HG03196 (cell line): ENCODE results near the gene RSPO1.
"Not testable (repeated sequence)": the region's sequence is repeated elsewhere in the genome, so short reads cannot be mapped to it uniquely, and the experiment has no call there.

Experiments
- ATAC-seq: cut with Tn5 transposase; IDR thresholded peaks from one replicate; pipeline ENCODE4 v1.9.1; 2021; ENCODE audit not compliant: unreplicated experiment

Gene RSPO1

DNA sequence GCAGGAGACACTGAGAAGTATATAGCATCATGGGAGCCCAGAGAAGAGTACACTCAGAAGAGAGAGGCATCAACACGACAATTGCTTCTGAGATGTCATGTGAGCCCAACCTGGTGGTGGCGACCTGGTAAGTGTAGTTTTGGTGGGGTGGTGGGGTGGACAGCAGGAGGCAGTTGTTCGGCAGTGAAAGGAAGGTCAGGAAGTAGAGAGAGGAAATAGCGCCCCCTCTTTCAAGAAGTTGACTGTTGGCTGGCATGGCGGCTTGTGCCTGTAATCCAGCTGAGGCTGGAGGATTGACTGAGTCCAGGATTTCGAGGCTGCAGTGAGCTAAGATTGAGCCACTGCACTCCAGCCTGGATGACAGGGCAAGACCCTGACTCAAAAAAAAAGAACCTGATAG, 12.6 kb downstream of the RSPO1 start:
- no peak for ATAC-seq

DNA sequence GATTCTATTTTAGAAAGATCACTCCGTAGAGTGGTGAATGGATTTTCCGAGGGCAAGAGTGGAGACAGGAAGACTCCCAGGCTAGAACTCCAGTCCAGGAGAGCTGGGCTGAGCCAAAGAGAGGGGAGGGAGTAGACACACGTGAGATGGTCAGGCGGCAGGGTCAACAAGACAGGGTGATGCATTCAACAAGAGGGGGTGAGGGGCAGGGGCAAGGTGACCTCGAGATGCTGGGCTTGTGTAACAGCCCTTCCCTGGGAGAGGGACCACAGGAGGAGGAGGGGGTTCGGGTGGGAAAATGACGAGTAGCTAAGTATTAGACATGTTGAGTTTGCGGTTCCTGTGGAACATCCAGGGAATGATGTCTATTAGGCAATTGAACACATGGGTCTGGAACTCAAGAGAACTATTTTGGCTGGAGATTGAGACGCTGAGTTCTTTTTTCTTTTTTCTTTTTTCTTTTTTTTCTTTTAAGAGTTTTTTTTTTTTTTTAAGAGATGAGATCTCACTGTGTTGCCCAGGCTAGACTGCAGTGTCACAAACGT, 13.3 kb downstream of the RSPO1 start:
- ATAC-seq: no peak

DNA sequence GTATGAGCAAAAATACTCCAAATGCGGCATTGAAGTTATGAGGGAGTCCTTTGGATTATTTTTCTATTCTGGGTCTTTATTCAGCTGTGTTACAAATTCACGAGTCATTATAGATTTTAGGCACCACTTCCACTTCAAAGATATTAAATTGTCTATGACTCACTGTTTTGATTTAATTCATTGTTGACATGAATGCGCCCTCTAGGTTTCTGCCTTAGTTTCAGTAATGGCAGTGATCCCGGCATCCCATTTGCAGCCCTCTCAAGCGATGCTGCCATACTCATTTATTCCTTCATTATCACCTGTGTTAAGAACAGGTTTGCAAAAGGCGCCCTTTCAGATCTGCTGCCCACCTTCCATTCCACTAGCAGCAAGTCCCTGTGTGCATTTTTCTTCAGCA, 14.0 kb downstream of the RSPO1 start:
- no peak for ATAC-seq

DNA sequence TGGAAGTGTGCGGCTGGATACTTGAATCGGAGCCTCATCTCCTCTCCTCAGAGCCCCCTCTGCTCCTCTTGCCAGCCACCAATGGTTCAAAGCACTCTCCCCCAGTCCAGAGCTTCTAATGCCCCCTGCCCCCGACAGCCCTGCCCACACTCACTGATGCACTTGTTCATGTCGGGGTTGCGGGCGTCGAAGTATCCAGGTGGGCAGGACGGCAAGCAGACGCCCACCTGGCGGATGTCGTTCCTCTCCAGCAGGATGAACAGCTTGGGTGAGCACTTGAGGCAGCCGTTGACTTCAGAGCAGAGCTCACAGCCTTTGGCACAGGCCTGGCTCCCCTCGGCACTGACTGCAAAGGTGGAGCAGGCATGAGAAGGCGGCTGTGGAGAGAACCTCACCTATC, 18.4 kb downstream of the RSPO1 start:
- no peak for ATAC-seq

DNA sequence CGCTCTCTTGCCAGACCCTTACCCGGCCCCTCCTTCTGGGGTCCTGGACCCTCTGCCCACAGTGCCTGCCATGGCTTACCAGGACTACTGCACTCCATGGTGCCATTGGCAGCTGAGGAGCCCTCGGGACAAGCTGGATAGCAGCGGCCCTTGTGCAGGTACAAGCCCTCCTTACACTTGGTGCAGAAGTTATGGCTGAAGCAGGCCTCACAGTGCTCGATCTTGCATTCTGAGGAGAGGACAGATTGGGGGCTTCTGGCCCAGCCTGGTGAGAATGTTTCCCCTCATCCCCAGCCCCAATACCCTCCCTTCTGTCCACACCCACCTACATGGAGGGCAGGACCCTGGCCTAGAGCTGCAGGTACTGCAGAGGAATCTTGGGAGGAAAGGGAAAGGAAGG, 20.6 kb downstream of the RSPO1 start:
- no peak for ATAC-seq

DNA sequence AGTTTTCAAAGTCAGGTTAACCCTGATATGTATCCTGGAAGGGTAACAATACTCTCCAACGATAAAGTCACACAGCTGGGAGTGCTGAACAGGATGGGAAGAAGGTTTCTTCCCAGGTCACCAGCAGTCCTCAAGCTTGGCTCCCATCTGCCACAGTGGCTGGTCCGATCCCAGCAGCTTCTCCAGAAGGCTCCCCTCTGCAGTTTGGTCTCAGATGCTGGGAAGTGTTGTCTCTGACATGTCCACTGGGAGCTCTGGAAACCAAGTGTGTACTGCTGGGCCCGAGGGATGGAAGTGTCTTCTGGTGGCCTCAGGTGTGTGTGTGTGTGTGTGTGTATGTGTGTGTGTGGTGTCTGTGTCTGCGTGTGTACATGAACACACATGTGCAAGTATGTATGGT, 22.5 kb downstream of the RSPO1 start:
- ATAC-seq: no peak

DNA sequence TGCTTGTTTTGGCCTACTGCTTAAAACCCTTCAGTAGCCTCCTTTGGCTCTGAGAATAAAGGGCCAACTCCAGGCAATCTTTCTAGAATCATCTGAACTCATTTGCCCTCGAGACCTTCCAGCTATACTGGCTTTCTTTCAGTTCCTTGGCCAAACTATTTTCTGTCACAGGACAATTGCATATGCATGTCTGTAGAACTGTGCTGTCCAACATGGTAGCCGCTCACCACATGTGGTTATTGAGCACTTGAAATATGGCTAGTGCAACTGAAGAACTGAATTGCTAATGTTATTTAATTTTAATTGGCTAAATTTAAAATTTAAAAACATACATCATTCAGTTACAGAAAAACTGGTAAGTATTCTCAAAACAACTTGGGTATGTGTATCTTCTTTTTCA, 24.7 kb downstream of the RSPO1 start:
- ATAC-seq: no peak

DNA sequence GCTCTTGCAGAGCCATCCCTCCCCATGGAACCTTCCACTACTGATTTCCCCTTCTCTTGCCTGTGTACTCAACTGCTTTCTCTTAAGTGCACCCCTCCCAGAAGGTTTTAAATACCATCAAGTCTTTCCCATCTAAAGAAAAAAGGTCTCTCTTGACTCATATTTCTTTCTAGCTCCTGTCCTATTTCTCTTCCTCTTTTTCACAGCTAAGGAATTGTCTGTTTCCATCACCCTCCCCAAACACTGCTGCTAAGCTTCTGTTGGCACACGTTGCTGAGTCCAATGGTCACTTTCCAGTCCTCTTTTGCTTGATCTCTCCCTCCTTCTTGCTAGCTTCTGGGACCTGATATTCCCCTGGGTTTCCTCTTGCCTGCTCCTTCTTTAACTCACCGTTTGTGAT, 25.7 kb downstream of the RSPO1 start:
- ATAC-seq: no peak

DNA sequence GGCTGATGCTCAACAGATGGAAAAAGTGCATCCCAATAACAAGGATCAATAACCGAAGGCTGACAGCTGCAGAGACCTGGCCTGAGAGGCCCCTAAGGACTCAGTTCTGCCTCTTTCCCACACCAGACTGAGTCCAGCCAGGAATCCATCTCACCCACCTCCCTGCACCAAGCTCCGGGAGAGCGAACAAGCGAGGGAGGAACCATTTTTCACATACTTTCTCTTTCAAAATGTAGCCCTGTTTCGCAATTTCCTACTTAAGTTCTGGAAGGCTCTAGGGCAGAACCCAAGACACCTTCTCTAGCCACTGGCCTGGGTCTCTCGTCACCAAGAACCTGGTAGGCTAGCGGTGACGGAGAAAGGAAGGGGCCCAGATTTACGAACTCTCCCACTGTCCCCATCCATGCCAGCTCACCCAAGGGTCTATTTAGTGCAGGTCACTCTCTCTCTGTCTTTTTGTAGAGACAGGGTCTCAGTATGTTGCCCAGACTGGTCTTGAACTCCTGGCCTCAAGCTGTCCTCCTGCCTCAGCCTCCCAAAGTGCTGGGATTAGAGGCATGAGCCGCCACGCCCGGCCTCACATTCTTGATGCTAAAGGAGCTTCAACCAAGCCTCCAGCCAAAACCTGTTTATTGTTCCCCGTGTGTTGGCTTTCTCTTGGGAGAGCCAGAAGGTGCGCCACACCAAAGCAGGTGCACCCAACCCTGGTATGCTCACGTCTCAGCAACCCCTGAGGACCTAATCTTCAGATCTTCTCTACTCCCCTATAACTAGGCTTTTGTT, 28.0 kb downstream of the RSPO1 start:
- no peak for ATAC-seq

DNA sequence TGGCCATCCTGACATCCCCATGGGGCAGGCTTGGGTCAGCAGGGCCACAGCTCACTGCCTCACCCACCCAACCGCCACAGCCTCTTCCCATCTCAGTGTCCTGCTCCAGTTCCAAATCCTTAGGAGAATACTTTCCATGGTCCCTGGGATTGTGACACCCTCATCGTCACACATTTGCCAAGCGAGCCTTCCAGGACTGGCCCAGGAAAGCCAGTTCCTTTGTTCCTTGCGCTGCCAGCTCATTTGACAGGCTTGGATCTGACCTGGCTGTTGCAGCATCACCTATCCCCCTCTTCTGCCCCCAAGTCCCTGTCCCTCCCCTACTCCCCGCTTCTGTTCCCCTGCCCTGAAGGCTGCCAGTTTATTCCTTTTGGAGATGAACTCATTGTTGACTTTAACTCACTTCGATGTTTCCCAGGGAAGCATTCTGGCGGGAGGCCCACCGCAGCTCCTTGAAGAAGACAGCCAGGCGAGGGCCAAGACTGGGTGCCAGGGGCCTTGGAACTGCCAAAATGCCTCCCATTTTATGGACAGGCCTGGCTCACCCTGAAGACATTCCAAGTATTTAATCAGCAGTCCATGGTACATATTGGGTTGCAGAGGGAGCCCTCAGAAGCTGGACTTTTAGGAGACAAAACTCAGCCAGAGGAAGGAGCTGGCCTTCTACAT, 28.8 kb downstream of the RSPO1 start:
- no peak for ATAC-seq

DNA sequence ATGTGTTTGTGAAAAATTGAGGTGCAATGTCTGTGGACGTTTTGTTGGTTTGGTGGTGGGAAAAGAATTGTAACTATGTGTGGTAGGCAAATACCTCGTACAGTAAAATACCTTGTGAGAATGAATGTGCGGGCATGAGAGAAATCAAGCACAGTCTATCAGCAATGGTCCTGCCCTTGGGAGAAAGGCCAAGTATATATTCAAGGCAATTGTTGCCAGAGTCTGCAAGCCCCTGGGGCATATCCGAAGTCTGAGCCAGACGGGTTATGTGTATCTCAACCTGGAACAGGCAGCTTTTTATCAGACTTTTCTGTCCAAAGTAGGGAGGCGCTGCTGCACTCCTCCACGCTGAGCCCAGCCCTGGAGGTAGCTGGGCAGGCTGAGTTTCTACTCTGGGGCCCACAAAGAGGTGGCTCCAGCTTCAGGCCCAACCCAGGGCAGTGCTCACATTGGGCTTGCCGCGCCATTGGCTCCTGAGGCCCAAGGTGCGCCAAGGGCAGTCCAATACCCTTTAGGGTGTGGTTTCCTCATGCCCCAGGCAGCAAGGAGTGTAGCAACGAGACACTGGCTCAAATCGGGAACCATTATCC, 29.5 kb downstream of the RSPO1 start:
- ATAC-seq: no peak

DNA sequence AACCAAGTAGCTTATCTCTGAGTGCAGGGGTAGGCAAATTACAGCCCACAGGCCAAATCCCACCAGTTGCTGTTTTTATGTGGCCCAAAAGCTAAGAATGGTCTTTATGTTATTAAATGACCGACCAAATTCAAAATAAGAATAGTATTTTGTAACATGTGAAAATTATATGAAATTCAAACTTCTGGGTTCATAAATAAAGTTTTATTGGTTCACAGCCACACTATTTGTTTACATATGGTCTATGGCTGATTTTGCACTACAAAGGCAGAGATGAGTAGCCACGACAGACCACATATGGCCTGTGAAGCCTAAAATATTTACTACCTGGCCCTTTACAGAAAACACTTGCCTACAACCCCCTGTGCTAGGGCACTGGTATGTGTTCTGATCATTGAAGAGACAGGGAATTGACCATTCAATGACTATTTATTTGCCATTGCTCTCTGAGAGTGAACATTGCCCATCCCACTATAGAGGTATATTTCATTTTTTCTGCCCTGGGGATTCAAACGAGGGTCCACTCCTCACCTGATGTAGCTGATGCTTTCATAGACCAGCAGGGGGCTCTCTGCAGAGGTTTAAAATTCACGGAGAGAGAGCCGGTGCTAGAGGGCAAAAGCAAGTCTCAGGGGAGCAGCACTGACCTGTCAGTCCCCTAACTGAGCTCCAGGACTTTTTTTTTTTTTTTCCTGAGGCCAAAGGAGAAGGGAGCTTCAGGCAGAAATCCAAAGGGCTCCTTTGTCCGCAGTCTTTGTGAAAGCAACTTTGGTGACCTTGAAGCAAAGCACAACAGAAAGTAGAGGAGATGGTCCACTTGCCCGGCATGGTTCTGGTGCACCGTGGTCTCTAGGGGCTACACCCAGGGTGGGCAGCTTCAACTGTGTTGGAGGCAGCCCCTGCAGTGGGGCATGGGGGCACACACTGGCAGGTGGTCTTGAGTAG, 31.7 kb downstream of the RSPO1 start:
- no peak for ATAC-seq

DNA sequence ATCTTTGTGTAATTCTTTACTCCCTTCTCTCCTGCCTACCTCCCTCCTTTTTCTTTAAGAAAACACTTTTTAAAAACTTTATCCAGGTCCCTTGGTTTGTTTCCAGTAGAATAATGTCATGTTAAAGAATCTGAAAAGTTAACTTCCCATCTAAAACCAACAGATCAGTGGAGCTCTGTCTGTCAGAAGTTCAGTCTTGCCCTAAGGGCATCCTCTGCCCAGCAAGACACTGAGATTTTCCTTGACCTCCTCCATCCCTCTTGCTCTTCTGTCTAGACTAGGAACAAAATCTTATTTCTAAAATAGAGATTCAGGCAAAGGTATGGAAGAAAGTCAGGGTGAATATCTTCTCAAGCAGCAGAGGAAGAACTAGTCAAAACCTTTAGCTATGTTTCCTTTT, 33.3 kb downstream of the RSPO1 start:
- ATAC-seq: no peak

DNA sequence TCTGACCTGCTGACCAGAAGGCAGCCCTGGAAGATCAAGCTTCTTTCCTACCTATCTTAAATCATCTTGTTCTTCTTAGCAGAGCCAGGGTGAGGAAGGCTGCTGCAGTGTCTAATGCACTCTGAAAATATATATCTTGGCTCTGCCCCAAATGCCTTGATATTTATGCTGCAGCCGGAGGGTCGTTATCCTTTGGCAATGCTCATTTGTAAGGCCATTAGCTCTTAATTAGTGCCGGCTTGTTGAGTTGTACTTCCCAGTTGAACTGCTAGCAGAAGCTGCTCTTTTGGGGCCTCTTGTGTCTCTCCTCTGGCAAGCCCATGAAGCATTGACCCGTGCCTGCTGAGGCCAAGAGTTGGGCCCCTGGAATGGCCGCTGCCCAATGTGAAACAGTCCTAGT, 34.8 kb downstream of the RSPO1 start:
- no peak for ATAC-seq

DNA sequence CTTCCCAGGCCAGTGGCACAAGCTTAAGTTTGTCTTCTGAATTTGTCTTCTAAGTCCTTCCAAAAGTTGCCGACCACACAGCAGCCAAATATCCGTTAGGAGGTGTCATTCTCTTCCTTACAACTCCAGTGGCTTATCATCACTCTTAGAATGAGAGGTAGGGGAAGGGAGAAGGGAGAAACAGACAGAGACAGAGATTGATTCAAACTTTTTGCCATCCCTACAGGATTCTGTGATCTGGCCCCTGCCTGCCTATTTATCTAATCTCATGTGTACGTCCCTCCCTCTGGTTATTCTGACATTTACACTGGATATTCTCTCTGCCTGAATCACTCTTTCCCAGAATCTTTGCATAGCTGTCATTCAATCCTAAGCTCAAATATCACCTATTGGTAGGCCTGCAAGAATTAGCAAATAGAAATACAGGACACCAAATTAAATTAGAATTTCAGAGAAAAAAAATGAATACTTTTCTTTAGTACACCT, 38.5 kb downstream of the RSPO1 start:
- peak; percentile 12 for ATAC-seq

DNA sequence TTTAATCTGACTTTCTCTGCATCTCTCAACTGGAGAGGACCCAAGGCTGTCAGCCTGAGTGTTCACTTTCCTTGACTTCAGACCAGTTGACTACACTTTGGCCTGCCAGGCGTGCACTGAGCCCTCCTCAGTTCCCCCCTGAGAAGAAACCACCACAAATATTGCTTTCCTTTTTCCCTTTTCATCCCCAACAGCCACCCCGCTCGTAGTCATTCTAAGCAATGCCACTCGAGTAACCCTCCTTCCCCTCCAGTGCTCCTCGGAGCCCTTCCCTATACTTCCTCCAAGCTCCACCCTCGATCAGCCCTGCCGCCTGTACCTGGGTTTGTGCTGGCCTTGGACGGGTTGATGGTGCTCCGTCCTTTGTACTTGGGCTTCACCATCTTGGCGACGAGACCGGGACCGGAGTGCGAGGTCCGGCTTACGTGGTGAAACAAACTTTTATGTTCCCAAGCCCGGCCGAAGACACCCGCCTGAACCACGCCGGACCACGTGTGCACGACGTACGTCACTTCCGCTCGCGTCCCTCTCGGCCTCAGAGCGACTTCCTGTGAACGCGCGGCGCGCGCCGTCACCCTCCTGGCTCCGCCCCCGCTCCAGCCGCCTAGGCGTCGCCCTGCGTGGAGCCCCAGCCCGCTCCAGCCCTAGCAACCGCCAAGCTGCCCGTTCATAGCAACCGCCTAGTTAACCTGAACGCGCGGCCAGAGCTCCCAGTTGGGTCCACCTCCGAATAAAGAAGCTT, 39.1 kb downstream of the RSPO1 start, which contains the start of gene GNL2:
Gene GNL2, minus strand, starts transcription at position 498 of the 742 bp plus-strand sequence. Its CDS starts 115 bp downstream, at position 383.
- peak; percentile 97 for ATAC-seq

DNA sequence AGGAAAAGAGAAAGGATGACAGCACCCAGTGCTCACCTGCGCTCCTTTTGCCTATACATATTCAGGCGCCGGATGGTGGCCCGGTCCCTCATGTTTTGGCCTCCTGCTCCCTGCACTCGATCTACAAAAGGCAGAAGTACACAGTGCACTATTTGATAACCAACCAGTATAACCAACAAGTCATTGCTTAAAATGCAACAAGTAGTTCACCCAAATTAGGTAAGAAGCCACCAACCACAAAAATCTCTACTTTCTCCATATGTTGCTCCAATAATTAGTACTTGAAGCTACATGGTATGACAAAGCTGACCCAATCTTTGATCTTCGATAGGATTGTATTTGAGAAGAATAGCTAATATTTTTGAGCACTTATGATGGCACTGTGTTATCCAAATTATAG, 41.0 kb downstream of the RSPO1 start:
- no peak for ATAC-seq

DNA sequence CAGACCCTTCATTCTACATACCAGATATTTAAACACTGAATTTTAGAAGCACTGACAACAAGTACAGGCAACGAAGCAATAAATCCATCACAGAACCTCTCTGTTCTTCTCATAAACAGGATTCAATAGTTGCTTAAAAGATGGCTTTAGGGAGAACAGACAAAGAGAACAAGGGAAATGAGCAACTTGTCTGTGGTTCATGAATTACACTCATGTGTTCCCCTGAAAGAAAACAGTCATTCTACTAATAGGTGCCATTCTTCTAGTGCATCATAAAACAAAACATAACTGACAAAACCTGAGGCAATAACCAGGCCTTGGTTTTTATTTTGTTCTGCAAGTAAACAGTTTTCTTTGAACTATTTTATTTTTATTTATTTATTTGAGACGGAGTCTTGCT, 45.8 kb downstream of the RSPO1 start:
- no peak for ATAC-seq

DNA sequence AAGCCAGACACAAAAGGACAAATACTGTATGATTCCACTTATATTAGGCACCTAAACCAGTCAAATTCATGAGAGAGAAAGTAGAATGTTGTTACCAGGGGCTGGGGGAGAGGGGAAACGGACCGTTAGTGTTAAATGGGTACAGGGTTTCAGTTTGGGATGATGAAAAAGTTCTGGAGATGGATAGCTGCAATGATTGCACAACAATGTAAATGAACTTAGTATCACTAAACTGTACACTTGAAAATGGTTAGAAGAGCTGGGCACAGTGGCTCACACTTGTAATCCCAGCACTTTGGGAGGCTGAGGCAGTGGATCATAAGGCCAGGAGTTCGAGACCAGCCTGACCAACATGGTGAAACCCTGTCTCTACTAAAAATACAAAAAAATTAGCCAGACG, 50.1 kb downstream of the RSPO1 start:
- not testable (repeated sequence) for ATAC-seq

DNA sequence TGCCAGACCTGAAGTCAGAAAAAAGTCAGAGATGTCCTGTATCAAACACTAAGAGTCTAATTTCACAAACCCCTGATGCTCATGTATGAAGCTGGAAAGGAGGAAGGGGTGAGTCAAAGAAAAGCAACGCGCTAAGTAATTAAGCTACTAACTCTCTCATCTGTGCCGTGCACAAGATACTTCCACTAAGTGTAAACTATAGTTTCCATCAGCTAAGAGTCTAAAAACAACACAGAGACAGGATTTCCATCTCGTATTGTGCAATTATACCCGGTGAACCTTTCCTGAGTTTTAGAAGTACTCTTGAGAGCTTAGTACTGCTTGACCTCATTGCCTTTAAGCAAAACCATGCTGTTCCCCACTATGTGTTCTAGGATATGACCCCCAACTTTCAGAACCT, 59.0 kb downstream of the RSPO1 start:
- no peak for ATAC-seq
